H1 (cell line): ENCODE data around the gene GRK7. TPM values are rescaled to one million over a fixed set of nuclear protein-coding genes. Genes with fewer than 3 reads are reported as not detected.
A peak's percentile ranks its signal among the peaks of the same experiment; 100 is the strongest.
"Not testable (repeated sequence)": the region's sequence is repeated elsewhere in the genome, so short reads cannot be mapped to it uniquely, and the experiment has no call there.

Source experiments
- CTCF ChIA-PET: fragments of 300-600 bp; sonication (Branson Sonifier 250); formaldehyde crosslinking; loops from one replicate; lab custom pipeline; 2021; ENCODE audit not compliant: partially characterized antibody; lab: Charles Lee
- POLR2A ChIA-PET: fragments of 300-600 bp; sonication (Branson Sonifier 250); formaldehyde crosslinking; loops from one replicate; lab custom pipeline; 2021; ENCODE audit warnings: inconsistent platforms; ENCODE audit not compliant: partially characterized antibody; lab: Charles Lee
- DNase-seq, 2 experiments: peaks; one replicate each; pipeline versions ENCODE4 v3.0.0 to v3.0.0-alpha.2; 2010 to 2022; ENCODE audit warnings: low spot score in 2 of 2, low read depth in 1 of 2, mixed read lengths in 1 of 2
- FAIRE-seq: peaks from 2 replicates; lab custom pipeline; 2011; peaks lifted over from hg19 to GRCh38; lab: Jason Lieb, UNC
- H2AFZ ChIP-seq: 2 replicates; pipeline ENCODE4 v1.8.1; 2012; ENCODE audit warnings: low read length, inconsistent platforms
- H2AK5ac ChIP-seq: 2 replicates; pipeline ENCODE4 v1.6.1; 2013; ENCODE audit warnings: low read depth, low read length
- H2BK120ac ChIP-seq: replicated peaks from 2 replicates; pipeline ENCODE3; 2013; ENCODE audit warnings: low read depth, low read length, inconsistent platforms
- H2BK12ac ChIP-seq: 2 replicates; pipeline ENCODE4 v1.6.1; 2013; ENCODE audit warnings: low read depth, low read length
- H2BK15ac ChIP-seq: 2 replicates; pipeline ENCODE4 v1.6.1; 2013; ENCODE audit warnings: low read length
- H2BK20ac ChIP-seq: 2 replicates; pipeline ENCODE4 v1.6.1; 2013; ENCODE audit warnings: low read length
- H2BK5ac ChIP-seq: 2 replicates; pipeline ENCODE4 v1.6.1; 2013; ENCODE audit warnings: low read depth, low read length
- H3K14ac ChIP-seq: 2 replicates; pipeline ENCODE4 v1.6.1; 2013; ENCODE audit warnings: inconsistent platforms; ENCODE audit not compliant: insufficient read length
- H3K18ac ChIP-seq: 2 replicates; pipeline ENCODE4 v1.6.1; 2013; ENCODE audit warnings: low read length; ENCODE audit errors: extremely low read depth
- H3K23ac ChIP-seq: 2 replicates; pipeline ENCODE4 v1.6.1; 2013; ENCODE audit warnings: inconsistent platforms; ENCODE audit not compliant: insufficient read length
- H3K23me2 ChIP-seq: 2 replicates; pipeline ENCODE4 v1.6.1; 2013; ENCODE audit warnings: low read depth, low read length
- H3K27ac ChIP-seq: 2 replicates; pipeline ENCODE4 v1.6.1; 2011; ENCODE audit warnings: low read depth, low read length, inconsistent platforms
- H3K27me3 ChIP-seq, 4 experiments: replicated peaks in 1 of 4; 1 replicate in 1 of 4; 2 replicates in 3 of 4; pipeline versions ENCODE4 v1.6.1 to v1.8.1; 2011 to 2013; ENCODE audit warnings: low read length in 3 of 4, mild to moderate bottlenecking in 3 of 4, inconsistent platforms in 2 of 4, mixed read lengths in 2 of 4, moderate library complexity in 1 of 4; ENCODE audit not compliant: control insufficient read depth in 3 of 4, insufficient read depth in 3 of 4; ENCODE audit errors: extremely low read depth in 1 of 4
- H3K36me3 ChIP-seq, 4 experiments: 2 replicates each; pipeline versions ENCODE4 v1.6.1 to v1.8.1; 2011 to 2013; ENCODE audit warnings: mild to moderate bottlenecking in 4 of 4, low read length in 3 of 4, moderate library complexity in 2 of 4, control low read depth in 1 of 4, inconsistent platforms in 1 of 4; ENCODE audit not compliant: insufficient read depth in 4 of 4, control insufficient read depth in 2 of 4
- H3K4ac ChIP-seq: replicated peaks from 2 replicates; pipeline ENCODE3; 2013; ENCODE audit warnings: low read length, low read depth, mixed read lengths, inconsistent platforms; ENCODE audit not compliant: insufficient read length
- H3K4me1 ChIP-seq, 4 experiments: replicated peaks in 1 of 4; 1 replicate in 1 of 4; 2 replicates in 3 of 4; pipeline versions ENCODE4 v1.6.1 to v1.8.1; 2011 to 2013; ENCODE audit warnings: low read length in 3 of 4, inconsistent platforms in 2 of 4, mixed read lengths in 1 of 4; ENCODE audit not compliant: insufficient read depth in 4 of 4, control insufficient read depth in 3 of 4
- H3K4me2 ChIP-seq, 2 experiments: 2 replicates each; pipeline versions ENCODE4 v1.6.1 to v1.8.1; 2011 to 2013; ENCODE audit warnings: low read depth in 2 of 2, low read length in 2 of 2, control low read depth in 1 of 2, inconsistent platforms in 1 of 2, mild to moderate bottlenecking in 1 of 2; ENCODE audit not compliant: insufficient read depth in 1 of 2
- H3K4me3 ChIP-seq, 4 experiments: fragments of 200-600, 300-600 bp in 1 of 4; sonication (generic), shearing (Covaris generic), sonication (Bioruptor Twin) in 1 of 4; 2 replicates each; pipeline versions ENCODE4 v1.5.1 to v1.8.1; 2011 to 2016; ENCODE audit warnings: low read length in 4 of 4, low read depth in 3 of 4, control low read depth in 2 of 4, inconsistent platforms in 2 of 4, mild to moderate bottlenecking in 2 of 4, mixed read lengths in 1 of 4, moderate library complexity in 1 of 4; ENCODE audit not compliant: insufficient read depth in 2 of 4; ENCODE audit errors: extremely low read depth in 1 of 4
- H3K56ac ChIP-seq: replicated peaks from 2 replicates; pipeline ENCODE3; 2013; ENCODE audit warnings: low read depth, mild to moderate bottlenecking, mixed read lengths, low read length, inconsistent platforms; ENCODE audit not compliant: insufficient read length
- H3K79me1 ChIP-seq: 2 replicates; pipeline ENCODE4 v1.6.1; 2013; ENCODE audit warnings: low read depth, low read length, control low read depth
- H3K79me2 ChIP-seq, 2 experiments: 2 replicates each; pipeline versions ENCODE4 v1.6.1 to v1.8.1; 2012 to 2013; ENCODE audit warnings: low read length in 2 of 2, mild to moderate bottlenecking in 2 of 2, inconsistent platforms in 1 of 2; ENCODE audit not compliant: insufficient read depth in 2 of 2, control insufficient read depth in 1 of 2
- H3K9ac ChIP-seq, 4 experiments: replicated peaks in 1 of 4; 1 replicate in 1 of 4; 2 replicates in 3 of 4; pipeline versions ENCODE4 v1.6.1 to v1.8.1; 2011 to 2013; ENCODE audit warnings: low read depth in 3 of 4, low read length in 3 of 4, control low read depth in 2 of 4, mild to moderate bottlenecking in 2 of 4, moderate library complexity in 2 of 4, inconsistent platforms in 1 of 4; ENCODE audit errors: extremely low read depth in 1 of 4
- H3K9me3 ChIP-seq, 2 experiments: 2 replicates each; pipeline versions ENCODE4 v1.6.1 to v1.8.1; 2012 to 2013; ENCODE audit warnings: mild to moderate bottlenecking in 2 of 2, moderate library complexity in 2 of 2, control low read depth in 1 of 2, inconsistent platforms in 1 of 2, low read depth in 1 of 2, low read length in 1 of 2, mixed read lengths in 1 of 2; ENCODE audit not compliant: insufficient read depth in 2 of 2
- H4K20me1 ChIP-seq, 2 experiments: replicated peaks in 1 of 2; 2 replicates each; pipeline versions ENCODE3 to v1.8.1; 2011 to 2013; ENCODE audit warnings: inconsistent platforms in 2 of 2, low read length in 2 of 2, mild to moderate bottlenecking in 1 of 2; ENCODE audit not compliant: insufficient read depth in 2 of 2, control insufficient read depth in 1 of 2
- H4K5ac ChIP-seq: 2 replicates; pipeline ENCODE4 v1.6.1; 2013; ENCODE audit warnings: low read length, low read depth, mixed read lengths, inconsistent platforms; ENCODE audit not compliant: insufficient read length
- H4K8ac ChIP-seq: 2 replicates; pipeline ENCODE4 v1.8.0; 2013; ENCODE audit warnings: mild to moderate bottlenecking, moderate library complexity, low read length, inconsistent platforms; ENCODE audit not compliant: insufficient read depth; ENCODE audit errors: extremely low read depth
- H4K91ac ChIP-seq: replicated peaks from 2 replicates; pipeline ENCODE3; 2013; ENCODE audit warnings: low read length, mixed read lengths, inconsistent platforms; ENCODE audit not compliant: insufficient read length
- WGBS, 2 experiments: shearing (Covaris generic) in 1 of 2; methylation state at CpG; one replicate each; pipeline versions ENCODE4 v1.1.6 to v1.1.7; 2013 to 2015; ENCODE audit warnings: low lambda C conversion rate in 2 of 2, mixed read lengths in 2 of 2, inconsistent platforms in 1 of 2, low coverage in 1 of 2, missing lambda C conversion rate in 1 of 2; ENCODE audit not compliant: insufficient replicate concordance in 2 of 2, insufficient coverage in 1 of 2, insufficient read length in 1 of 2; ENCODE audit errors: extremely low coverage in 1 of 2, missing lambda C conversion rate in 1 of 2; 5-methylcytosine and 5-hydroxymethylcytosine counted together
- polyA plus RNA-seq, 7 experiments: library from polyadenylated mRNA; depleted of rRNA in 3 of 7; stranded (reverse) in 5 of 7; unstranded in 2 of 7; fragments of >200 nt in 5 of 7; fragments of 200-250 nt in 2 of 7; gene quantifications; 1 replicate in 5 of 7; 2 replicates in 1 of 7; 4 replicates in 1 of 7; pipeline versions ENCODE4 v1.2.1 to v1.2.3, GENCODE V29; 2011 to 2013; ENCODE audit warnings: missing spikeins in 2 of 7, mixed read lengths in 2 of 7
- total RNA-seq: library from RNA; stranded (reverse); fragmentation: NEBNext Ultra II Directional; extraction: Animal tissue kit (Norgen Biotek cat#: 25700); gene quantifications from 2 replicates; pipeline ENCODE4 v1.2.1, GENCODE V29; 2021

The GRK7 gene
- total and polyA plus RNA-seq, 2 of the 8 experiments (the other 6 are each of a cell fraction or from before 2014, with no cell fraction given): not detected

DNA sequence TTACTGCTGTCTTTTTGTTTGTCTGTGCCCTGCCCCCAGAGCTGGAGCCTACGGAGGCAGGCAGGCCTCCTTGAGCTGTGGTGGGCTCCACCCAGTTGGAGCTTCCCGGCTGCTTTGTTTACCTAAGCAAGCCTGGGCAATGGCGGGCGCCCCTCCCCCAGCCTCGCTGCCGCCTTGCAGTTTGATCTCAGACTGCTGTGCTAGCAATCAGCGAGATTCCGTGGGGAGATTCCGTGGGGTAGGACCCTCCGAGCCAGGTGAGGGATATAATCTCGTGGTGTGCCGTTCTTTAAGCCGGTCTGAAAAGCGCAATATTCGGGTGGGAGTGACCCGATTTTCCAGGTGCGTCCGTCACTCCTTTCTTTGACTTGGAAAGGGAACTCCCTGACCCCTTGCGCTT, 656 bp upstream of the GRK7 start:
- peak in 1 of 2 experiments; percentile 59 for DNase-seq
- H4K91ac ChIP-seq, H4K20me1 ChIP-seq, H3K27ac ChIP-seq, H3K9me3 ChIP-seq, H2AK5ac ChIP-seq, H3K79me2 ChIP-seq, H3K36me3 ChIP-seq, H2BK20ac ChIP-seq, H3K4ac ChIP-seq, H2BK12ac ChIP-seq, H3K14ac ChIP-seq, H2BK15ac ChIP-seq, H3K23me2 ChIP-seq, H4K8ac ChIP-seq, FAIRE-seq, H3K9ac ChIP-seq, H4K5ac ChIP-seq, H2BK120ac ChIP-seq, H3K4me3 ChIP-seq, H3K56ac ChIP-seq, H2AFZ ChIP-seq, H3K27me3 ChIP-seq, H3K23ac ChIP-seq, H3K4me1 ChIP-seq, H3K79me1 ChIP-seq: not testable (repeated sequence)
- 61% methylated on average over 15 of the region's 19 CpGs; no CpG with 5 or more reads in 1 of the 2 experiments for WGBS, 2 experiments
- peak overlapping the region; percentile 44; the same call in 1 of the 2 replicates for H2BK5ac ChIP-seq
- ChIA-PET CTCF (interaction anchor here (0.6 kb wide), 1 partner anchor 11 kb away, joined by 3 read pairs; no protein-coding TSS in a partner anchor), POLR2A (interaction anchor here (0.7 to 1.7 kb wide), 5 partner anchors 11 to 114 kb away, joined by 3 to 5 read pairs (median 3); partner anchors contain the start of gene ATP1B3)
- H3K18ac ChIP-seq: 0 out of 2 replicates have a peak overlapping the region, but pooled peaks have one; percentile 71
- peak overlapping the region in 1 of 2 experiments; percentile 24; a peak in 1 of 4 replicates for H3K4me2 ChIP-seq
